ENCODE data around the gene FAM120B. TPM values are rescaled to one million over a fixed set of nuclear protein-coding genes. Genes with fewer than 3 reads are reported as not detected.

Gene FAM120B
- total and polyA plus RNA-seq, 2 of the 4 experiments (the other 2 are of a cell fraction): 15.3 to 28.0 TPM

DNA sequence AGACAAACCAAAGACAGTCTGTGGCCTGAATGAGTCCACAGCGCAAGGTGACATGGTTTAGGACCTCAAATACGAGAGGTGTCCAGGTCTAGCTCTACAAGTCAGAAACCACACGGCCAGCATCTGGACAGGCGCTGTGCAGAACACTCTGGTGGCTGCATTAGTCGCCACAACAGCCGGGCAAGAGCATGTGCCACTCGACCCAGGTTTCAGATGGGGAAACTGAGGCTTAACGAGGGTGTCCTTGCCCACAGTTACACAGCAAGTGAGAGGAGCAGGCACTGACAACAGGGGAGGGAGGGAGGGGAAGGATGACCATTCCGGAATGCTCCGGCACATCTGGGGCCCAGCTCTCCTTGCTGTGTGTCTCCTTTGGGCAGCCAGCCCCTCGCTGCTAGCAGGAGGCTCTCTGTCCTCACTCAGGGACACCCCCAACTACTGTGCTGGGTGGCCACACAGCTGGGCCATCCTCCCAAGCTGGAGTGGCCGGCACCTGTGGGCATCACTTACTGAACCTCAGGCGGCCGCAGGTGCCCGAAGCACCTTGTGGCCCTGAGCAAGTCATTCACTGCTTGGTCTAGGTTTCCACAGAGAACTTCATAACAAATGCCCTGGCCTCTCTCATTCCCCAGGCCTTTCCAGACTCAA is 22.3 kb upstream of the FAM120B start:
- CTCF ChIA-PET: no interaction called here
- H3K23ac ChIP-seq (ENCODE audit: low read depth, low read length): no peak overlapping the region

More for the DNA sequence above, 22.3 kb upstream of the FAM120B start:
- H2AFZ ChIP-seq (replicated peaks; ENCODE audit: low read length, poor library complexity): no peak overlapping the region
- no peak for ATAC-seq (ENCODE audit: low read depth)
- H4K5ac ChIP-seq (ENCODE audit: low read depth, low read length): no peak overlapping the region
- no TSS peak for BruUV-seq (replicated peaks)
- H3K27ac ChIP-seq (ENCODE audit: insufficient read depth, low read length): no peak overlapping the region
- H3K4ac ChIP-seq (ENCODE audit: low read depth, low read length): no peak overlapping the region
- no peak overlapping the region for H2BK20ac ChIP-seq (ENCODE audit: low read depth, low read length)
- H3K9me3 ChIP-seq (ENCODE audit: control insufficient read depth, insufficient read depth, low read length): no peaks in the 10 kb centered on the region
- no peak overlapping the region for H3K56ac ChIP-seq (ENCODE audit: extremely low read depth, insufficient read depth, low read length)
- dilution Hi-C loops (cut with HindIII; ENCODE audit: low sequenced_read_pairs, unreplicated experiment) (no loop called here), intact Hi-C loops (cut with micrococcal nuclease) (no loop called here), in situ Hi-C loops (cut with MboI; ENCODE audit: low sequenced_read_pairs) (no loop called here)
- no peak overlapping the region for H3K18ac ChIP-seq (ENCODE audit: low read depth, low read length)
- no peaks in the 10 kb centered on the region for H3K9me1 ChIP-seq (ENCODE audit: insufficient read depth, low read length)
- H3K36me3 ChIP-seq (ENCODE audit: control insufficient read depth, insufficient read depth, low read length): no peaks in the 10 kb centered on the region
- POLR2A ChIA-PET (ENCODE audit: unreplicated experiment): no interaction called here
- no peak overlapping the region for H2BK120ac ChIP-seq (ENCODE audit: low read depth, low read length)
- H3K14ac ChIP-seq (replicated peaks; ENCODE audit: low read depth, low read length): no peak overlapping the region
- peaks cover 40% of the 10 kb centered on the region for H3K27me3 ChIP-seq (ENCODE audit: control insufficient read depth, insufficient read depth, low read length)
- TF ChIP-seq CEBPB (IDR thresholded peaks at IDR 0.05; ENCODE audit: low read depth, low read length) (no peak), MAFK (IDR thresholded peaks at IDR 0.05; ENCODE audit: low read depth, low read length) (no peak), POLR2A (IDR thresholded peaks at IDR 0.05; ENCODE audit: low read depth, low read length) (no peak), CHD1 (IDR thresholded peaks at IDR 0.05; ENCODE audit: low read depth, low read length) (no peak), RCOR1 (IDR thresholded peaks at IDR 0.05; ENCODE audit: insufficient replicate concordance, low read length) (no peak), MAZ (IDR thresholded peaks at IDR 0.05; ENCODE audit: borderline replicate concordance, low read depth, low read length) (no peak), RFX5 (IDR thresholded peaks at IDR 0.05; ENCODE audit: low read depth, low read length) (no peak)
- TF ChIP-seq, protein P1, sequence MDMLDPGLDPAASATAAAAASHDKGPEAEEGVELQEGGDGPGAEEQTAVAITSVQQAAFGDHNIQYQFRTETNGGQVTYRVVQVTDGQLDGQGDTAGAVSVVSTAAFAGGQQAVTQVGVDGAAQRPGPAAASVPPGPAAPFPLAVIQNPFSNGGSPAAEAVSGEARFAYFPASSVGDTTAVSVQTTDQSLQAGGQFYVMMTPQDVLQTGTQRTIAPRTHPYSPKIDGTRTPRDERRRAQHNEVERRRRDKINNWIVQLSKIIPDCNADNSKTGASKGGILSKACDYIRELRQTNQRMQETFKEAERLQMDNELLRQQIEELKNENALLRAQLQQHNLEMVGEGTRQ (IDR thresholded peaks at IDR 0.05; ENCODE audit: low read depth, low read length): no peak
- TF ChIP-seq, protein P2, sequence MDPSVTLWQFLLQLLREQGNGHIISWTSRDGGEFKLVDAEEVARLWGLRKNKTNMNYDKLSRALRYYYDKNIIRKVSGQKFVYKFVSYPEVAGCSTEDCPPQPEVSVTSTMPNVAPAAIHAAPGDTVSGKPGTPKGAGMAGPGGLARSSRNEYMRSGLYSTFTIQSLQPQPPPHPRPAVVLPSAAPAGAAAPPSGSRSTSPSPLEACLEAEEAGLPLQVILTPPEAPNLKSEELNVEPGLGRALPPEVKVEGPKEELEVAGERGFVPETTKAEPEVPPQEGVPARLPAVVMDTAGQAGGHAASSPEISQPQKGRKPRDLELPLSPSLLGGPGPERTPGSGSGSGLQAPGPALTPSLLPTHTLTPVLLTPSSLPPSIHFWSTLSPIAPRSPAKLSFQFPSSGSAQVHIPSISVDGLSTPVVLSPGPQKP (IDR thresholded peaks at IDR 0.05; ENCODE audit: borderline replicate concordance, low read depth, low read length): no peak
- H2BK15ac ChIP-seq (ENCODE audit: low read depth, low read length): no peak overlapping the region
- no peaks in the 10 kb centered on the region for H3K79me1 ChIP-seq (ENCODE audit: low read depth in 1 of 2, low read length in 2 of 2)
- no peak overlapping the region for H3K4me2 ChIP-seq (ENCODE audit: low read depth, low read length)
- WGBS, 2 experiments (ENCODE audit: extremely low coverage in 2 of 2, insufficient read length in 1 of 2): 89% methylated on average over 12 of the region's 15 CpGs; no CpG with 5 or more reads in 1 of the 2 experiments
- H4K8ac ChIP-seq (ENCODE audit: low read depth in 2 of 2, low read length in 2 of 2): no peak overlapping the region
- no peak overlapping the region for H2AK9ac ChIP-seq (replicated peaks; ENCODE audit: low read depth, low read length, poor library complexity)
- no peak overlapping the region for H3K4me3 ChIP-seq (ENCODE audit: insufficient read depth, low read depth, low read length)
- no peaks in the 10 kb centered on the region for H4K20me1 ChIP-seq (ENCODE audit: insufficient read depth, low read length)
- H3K9ac ChIP-seq (ENCODE audit: low read depth, low read length): no peak overlapping the region
- no peak overlapping the region for H2BK5ac ChIP-seq (ENCODE audit: low read depth, low read length, poor library complexity, severe bottlenecking)
- DNase-seq: no peak
- H2AK5ac ChIP-seq (ENCODE audit: low read depth, low read length): no peak overlapping the region
- no peak overlapping the region for H4K91ac ChIP-seq (ENCODE audit: insufficient read depth, low read depth, low read length)
- H3K4me1 ChIP-seq (ENCODE audit: control insufficient read depth, insufficient read depth, low read length): peaks cover 1% of the 10 kb centered on the region; the same call in 1 of the 2 replicates
